GM18511 (cell line): ENCODE data around the gene FHIP1B.
"Not testable (repeated sequence)": the region's sequence is repeated elsewhere in the genome, so short reads cannot be mapped to it uniquely, and the experiment has no call there.

Experiments
- ATAC-seq: cut with Tn5 transposase; IDR thresholded peaks from one replicate; pipeline ENCODE4 v1.9.1; 2021; ENCODE audit warnings: mild to moderate bottlenecking, moderate library complexity; ENCODE audit not compliant: unreplicated experiment

The FHIP1B gene

DNA sequence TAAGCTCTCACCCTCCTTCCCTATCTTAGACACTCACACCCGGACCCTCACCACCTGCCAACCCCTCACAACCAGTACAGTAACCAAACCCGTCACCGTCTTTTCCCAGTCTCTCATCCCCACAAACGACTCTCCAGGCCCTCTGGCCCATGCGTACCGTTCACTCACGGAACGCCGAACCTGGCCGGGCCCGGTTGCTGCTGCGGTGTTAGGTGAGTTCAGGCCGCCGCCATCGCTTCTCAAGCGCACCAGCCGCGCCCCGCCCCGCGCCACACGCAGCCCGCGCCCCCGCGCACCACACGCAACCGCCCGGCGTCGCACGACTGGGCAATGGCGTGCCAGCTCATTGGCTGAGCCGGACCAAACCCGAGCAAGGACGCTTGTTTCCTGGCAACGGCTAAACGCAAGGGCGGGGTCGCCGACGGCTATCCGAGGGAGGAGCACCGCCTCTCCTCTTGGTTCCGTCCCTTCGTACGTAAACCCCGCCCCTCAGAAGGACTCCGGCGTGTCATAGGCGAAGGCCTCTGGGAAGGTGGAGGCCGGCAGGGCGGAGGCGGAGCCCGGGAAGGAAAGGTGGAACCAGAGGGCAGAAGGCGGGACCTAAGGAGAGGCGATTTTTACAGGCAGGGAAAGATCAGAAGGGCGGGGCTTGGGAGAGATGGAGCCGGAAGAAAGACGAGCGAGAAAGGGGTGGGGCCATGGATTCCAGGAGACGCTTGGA is at the start of gene FHIP1B:
Gene FHIP1B (minus strand): TSS at position 250 of the 721 bp plus-strand sequence. CDS start 10,120 bp downstream, outside the sequence.
- peak; percentile 93 for ATAC-seq

DNA sequence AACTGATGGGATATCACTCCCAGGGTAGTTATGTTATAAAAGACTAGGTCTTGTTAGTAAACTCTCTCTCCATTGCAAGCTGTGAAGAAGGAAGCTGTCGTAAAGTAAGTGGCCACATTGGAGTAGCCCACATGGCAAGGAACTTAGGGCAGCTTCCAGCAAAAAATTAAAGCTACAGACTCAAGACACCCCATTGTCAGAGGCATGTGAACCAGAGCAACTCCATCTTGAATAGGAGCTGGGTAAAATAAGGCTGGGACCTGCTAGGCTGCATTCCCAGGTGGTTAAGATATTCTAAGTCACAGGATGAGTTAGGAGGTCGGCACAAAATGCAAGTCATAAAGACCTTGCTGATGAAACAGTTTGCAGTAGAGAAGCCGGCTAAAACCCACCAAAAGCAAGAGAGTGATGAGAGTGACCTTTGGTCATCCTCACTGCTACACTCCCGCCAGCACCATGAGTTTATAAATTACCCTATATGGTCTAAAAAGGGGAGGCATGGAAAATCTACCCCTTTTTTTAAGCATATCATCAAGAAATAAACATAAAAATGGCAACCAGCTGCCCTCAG is 49.1 kb upstream of the FHIP1B start:
- ATAC-seq, result no peak

DNA sequence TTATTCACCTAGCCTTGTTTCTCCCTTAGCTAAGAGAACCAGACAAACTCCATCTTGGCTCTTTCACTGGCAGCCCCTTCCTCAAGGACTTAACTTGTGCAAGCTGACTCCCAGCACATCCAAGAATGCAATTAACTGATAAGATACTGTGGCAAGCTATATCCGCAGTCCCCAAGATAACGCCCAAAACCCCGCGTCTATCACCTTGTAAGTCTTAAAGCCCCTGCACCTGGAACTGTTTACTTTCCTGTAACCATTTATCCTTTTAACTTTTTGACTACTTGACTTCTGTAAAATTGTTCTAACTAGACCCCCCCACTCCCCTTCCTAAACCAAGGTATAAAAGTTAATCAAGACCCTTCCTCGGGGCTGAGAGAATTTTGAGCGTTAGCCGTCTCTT is 46.4 kb upstream of the FHIP1B start:
- not testable (repeated sequence) for ATAC-seq

DNA sequence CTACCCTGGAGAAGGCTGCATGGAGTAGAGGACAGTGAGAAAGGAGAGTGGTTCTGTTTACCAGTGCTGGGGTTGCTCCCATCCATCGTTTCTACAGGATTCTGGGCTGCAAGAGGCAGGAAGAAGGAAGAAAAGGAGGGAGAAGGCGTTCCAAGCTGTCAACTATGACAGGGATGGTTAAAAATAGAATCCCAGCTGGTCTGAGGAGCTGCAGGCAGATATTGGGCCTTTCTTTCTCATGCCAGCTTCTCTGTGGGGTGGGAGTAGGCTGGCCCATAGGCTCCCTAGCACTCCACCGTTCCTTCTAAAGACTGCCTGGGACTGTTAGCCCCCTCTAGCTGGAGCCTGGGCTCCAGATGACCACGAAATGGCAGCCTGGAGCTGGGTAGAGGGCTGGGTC is 38.8 kb upstream of the FHIP1B start:
- ATAC-seq, result no peak

DNA sequence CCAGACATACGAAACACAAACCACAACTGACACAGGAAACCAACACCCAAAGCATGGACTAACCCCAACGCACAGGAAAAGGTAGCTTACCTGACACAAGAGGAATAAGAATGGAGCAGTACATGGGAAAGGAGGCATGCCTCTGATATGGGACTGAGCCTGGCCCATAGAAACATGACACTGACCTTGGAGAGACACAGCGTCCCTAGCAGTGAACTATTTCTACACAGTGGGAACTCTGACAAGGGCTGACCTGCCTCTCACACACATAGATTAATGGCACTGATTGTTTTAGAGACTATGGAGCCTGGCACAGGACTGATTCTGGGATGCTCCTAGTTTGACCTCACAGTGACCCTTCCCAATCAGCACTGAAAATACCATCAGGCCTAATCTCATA is 37.2 kb upstream of the FHIP1B start:
- ATAC-seq, result no peak

DNA sequence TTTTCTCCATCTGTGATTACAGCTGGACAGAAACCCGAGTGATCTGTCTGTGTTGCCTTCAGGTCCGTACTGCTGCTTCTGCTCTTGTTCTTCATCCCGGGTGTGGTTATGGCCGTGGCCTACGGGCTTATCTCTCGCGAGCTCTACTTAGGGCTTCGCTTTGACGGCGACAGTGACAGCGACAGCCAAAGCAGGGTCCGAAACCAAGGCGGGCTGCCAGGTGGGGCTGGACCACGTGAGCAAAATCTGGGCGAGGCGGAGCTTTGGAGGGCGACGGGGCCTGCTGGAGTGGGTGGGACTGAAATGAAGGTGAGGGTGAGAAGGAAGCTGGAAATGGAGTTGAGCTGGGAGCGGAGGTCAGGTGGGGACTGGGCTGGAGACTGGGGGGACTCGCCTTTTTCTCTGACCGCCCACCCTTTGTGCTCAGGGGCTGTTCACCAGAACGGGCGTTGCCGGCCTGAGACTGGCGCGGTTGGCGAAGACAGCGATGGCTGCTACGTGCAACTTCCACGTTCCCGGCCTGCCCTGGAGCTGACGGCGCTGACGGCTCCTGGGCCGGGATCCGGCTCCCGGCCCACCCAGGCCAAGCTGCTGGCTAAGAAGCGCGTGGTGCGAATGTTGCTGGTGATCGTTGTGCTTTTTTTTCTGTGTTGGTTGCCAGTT is 36.3 kb upstream of the FHIP1B start:
- ATAC-seq, result no peak

DNA sequence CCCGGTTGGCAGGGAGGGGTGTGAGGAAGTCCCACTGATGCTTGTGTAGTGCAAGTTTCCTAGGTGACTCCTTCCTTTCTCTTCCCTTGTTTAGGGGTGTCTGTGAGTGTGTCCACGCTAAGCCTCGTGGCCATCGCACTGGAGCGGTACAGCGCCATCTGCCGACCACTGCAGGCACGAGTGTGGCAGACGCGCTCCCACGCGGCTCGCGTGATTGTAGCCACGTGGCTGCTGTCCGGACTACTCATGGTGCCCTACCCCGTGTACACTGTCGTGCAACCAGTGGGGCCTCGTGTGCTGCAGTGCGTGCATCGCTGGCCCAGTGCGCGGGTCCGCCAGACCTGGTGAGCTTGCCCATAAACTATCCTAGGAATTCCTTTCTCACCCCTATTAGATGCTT is 35.6 kb upstream of the FHIP1B start:
- ATAC-seq, result no peak

DNA sequence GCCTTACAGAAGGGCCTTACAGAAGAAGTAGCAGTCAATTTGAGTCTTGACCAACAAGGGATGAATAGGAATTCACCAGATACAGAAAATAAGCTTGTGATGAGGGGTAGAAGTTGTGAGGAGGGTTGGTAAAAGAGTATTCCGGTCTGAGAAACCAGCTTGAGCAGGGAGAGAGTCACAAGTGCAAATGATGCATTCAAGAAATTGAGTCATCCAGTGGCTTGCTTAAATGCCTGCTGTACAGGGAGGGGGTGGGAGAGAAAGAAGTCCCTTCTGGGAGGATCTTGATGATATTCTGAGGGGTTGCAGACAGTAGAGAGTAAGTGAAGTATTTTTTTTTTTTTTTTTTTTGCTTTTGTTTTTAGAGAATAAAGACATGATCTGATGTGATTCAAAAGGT is 34.4 kb upstream of the FHIP1B start:
- no peak for ATAC-seq

DNA sequence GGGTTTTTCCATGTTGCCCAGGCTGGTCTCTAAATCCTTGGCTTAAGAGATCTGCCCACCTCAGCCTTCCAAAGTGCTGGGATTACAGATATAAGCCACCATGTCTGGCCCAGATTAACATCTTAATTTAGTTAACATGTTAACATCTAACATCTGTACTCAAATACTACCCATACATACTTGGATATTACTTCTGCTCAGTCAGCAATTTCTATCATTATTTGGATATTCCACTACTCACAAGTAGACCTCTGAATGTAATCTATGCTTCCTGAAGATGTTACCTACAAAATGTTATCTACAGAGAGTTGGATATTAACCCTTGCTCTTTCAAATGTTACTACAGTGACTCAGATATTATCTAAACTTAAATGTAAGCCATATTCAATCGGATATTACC is 29.2 kb upstream of the FHIP1B start:
- no peak for ATAC-seq

DNA sequence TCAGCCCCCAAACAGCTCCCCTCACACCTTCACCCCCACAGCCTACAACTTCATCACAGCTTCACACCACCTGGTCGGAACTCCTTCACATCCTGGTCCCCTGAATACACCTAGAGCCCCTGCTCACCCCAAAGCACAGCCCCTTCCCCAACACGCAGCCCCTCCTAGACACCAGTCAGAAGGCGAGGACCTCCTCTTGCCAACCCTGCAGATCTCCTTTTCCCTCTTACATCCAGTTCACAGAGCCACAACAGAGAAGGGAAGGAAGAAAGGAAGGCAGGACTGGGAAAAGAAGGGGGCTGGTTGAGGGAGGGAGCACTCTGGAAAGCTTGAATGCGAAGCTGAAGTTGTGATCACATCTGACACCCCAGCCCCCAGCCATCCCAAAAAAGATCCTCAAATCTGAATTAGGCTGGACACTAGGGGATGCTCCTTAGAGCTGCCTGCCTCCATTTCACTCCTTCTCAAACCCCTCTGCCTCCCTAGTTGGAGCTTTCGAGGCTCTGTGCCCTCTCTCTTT is 25.8 kb upstream of the FHIP1B start:
- ATAC-seq, result no peak

DNA sequence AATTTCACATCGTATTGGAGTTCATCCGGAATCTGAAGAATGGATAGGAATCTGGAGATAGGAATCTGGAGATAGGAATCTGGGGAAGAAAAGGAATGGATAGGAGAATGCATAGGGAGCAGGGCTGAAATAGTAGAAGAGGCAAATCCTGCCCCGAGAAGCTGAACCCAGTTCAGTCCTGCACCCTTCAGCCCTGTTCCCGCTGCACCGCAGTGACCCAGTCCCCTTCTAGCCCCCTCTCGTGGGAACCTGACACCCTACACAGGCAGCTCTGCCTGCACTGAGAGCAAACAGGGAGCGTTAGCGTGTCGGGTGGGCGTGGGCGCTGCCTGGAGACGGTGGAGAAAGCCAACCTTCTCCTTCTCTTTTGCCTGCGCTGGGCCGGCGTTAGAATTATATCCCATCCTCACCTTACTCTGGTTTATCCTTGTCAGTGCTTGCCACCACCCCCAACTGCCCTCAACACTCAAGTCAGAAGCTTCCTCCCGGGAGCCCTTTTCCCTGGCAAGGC is 24.2 kb upstream of the FHIP1B start:
- ATAC-seq, result no peak

DNA sequence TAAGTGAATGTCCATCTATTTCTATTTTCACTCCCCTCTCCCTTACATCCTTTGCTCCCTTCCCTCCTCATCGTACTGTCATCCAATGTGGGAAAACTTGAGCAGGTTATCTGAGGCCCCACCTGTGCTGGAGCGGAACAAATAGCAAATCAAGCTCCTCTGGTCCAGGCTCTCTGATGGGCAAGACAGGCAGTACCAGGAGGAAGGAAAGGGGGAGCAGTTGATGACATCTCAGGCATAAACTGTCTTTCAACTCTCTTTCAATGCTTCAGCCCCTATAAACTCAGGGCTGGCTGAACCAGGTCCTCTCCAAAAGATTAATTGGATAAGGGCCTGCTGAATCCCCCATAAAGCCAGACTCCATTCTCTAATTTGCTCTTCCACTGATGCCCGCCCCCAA is 23.7 kb upstream of the FHIP1B start:
- ATAC-seq, result no peak

DNA sequence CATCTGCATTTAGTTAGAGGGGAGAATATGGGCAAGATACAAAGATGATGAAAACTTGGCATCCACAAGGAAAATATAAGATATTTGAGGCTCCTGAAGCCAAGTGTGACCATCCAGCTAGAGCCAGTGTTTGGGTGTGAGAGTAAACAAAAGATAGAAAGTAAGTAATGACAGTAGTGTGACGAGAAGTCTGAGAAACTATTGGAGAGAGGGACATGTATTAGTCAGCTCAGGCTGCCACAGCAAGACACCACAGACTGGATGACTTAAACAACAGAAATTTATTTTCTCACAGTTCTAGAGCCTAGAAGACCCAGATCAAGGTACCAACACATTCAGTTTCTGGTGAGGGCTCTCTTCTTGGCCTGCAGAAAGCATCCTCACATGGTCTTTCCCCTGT is 18.8 kb upstream of the FHIP1B start:
- no peak for ATAC-seq

DNA sequence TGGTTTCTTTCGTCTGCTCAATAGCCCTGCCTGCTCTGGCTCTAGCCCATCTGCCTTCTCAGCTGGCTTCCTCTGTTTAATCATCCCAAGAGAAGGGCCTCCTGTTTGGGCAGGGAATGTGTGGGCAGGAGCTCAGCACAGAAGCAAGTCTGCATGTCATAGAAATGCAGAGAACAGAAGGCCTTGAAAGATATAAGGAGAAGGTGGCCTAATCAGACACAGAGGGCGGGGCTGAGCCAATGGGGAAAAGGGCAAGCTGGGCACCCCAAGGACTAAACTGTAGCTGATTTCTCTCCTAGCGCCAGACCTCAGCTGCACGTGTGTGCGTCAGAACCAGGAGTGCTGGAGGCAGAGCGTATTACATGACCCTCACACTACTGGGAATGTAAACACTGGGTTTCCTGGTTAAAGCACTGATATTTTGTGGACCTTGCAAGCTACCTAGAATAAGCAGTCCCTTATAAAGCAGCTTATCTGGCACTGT is 17.6 kb upstream of the FHIP1B start:
- no peak for ATAC-seq

DNA sequence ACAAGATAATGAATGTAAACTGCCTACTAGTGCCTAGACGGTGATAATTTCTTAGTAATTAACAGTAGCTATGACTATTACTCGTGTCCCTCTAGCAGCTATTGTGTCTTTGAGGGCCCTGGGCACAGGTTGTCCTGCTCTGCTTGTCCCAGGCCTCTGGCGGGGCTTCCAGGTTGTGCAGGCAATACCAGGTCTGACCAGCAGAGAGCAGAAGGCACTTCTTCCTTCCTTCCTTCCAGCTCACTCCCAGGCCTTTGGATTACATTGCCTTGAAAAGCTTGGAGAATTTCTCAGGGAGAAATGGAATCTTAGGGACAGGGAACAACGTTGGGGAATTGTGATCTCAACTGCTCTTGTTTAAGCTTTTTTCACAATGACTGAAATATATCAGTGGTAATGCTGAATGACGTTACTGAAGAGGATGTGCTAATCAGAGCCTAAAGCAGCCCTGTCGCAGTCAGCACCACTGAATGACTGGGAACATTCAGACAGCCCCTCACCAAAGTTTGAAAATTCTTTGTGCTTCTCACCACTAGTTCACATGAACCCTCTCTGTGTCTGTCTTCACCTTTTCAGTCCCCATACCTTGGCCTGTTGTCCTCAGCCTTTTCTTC is 16.8 kb upstream of the FHIP1B start:
- peak; percentile 81 for ATAC-seq

DNA sequence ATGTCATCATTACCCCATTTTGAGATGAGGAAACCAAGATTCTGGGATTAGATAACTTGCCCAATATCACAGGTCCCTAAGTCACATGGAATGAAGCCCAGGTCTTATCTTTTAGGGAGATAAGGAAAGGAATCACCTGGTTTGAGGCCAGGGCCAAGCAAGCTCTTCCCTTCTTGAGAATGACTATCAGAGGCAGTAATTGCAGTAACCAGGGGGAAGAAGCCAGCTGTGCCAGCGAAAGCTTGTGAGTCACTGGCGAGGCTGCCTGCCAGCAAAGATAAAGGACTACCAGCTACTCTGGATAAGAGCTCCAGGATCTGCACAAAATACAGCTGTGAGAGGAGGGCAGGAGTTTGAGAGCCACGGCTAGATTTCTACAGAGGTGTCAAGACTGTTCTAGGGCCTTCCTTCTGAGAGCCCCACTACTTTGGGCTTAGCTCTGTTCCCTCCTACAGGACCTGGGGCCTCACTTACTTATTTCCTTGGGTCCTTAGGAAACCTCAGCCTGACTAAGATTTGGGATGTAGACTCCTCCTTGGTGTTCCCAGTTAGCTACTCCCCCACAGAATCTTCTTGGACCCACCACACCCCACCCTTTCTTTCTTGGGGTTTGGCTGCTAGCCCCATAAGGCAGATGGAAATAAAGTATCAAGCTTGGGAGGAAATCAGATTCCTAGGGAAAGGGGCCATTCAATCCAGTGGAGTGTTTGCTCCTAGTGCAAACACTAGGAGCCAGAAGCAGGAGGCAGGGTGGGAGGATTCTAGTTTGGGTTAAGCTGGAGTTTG is 15.5 kb upstream of the FHIP1B start:
- no peak for ATAC-seq

DNA sequence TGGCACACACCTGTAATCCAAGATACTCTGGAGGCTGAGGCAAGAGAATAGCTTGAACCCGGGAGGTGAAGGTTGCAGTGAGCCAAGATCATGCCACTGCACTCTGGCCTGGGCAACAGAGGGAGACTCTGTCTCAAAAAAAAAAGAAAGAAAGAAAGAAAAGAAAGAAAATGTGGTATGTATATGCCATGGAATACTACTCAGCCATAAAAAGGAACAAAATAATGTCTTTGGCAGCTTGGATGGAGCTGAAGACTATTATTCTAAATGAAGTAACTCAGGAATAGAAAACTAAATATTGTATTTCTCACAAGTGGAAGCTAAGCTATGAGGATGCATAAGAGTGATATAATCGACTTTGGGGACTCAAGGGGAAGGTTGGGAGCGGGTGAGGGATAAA is 14.5 kb upstream of the FHIP1B start:
- ATAC-seq, result not testable (repeated sequence)

DNA sequence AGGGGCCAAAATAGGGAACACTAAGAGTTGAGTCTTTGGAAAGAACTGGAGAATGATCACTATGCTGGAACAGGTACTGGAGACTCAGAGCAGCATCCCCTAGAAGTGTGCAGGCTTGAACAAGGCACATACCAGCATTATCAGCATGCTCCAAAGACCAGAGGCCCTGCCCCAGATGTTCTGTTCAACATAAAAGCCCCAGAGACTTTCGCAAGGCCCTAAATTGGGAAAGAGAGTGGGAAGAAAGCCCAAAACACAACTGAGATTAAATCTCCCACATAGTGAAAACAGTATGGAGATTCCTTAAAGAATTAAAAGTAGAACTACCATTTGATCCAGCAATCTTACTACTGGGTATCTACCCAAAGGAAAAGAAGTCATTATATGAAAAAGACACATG is 13.8 kb upstream of the FHIP1B start:
- ATAC-seq, result no peak

DNA sequence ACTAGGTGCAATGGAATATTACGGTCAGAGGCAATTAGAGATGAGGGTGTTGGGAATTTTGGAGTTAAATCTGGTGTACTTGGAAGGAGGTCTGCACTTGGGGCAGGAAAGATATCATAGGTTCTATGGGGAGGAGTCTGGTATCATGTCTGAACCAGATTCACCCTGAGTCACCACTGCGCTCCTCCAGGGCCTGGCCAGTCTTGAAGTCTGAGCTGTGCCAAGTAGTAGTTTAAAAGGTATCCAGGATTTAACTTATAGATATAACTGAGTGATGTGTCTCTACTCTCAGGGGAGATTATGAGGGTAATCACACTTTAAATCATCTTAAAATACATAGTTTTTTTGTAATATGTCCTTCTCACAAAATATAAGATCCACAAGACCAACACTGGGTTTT is 11.1 kb upstream of the FHIP1B start:
- ATAC-seq, result no peak

DNA sequence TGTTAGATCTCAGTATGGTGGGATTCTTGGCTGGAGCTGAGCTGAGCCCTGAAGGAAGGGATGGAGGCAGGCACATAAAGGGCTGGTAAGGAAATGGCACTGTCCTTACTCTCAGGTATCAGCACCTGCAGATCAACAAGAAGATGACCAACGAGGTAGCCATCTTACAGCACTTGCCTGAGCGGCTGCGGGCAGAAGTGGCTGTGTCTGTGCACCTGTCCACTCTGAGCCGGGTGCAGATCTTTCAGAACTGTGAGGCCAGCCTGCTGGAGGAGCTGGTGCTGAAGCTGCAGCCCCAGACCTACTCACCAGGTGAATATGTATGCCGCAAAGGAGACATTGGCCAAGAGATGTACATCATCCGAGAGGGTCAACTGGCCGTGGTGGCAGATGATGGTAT is 6.9 kb upstream of the FHIP1B start:
- no peak for ATAC-seq

DNA sequence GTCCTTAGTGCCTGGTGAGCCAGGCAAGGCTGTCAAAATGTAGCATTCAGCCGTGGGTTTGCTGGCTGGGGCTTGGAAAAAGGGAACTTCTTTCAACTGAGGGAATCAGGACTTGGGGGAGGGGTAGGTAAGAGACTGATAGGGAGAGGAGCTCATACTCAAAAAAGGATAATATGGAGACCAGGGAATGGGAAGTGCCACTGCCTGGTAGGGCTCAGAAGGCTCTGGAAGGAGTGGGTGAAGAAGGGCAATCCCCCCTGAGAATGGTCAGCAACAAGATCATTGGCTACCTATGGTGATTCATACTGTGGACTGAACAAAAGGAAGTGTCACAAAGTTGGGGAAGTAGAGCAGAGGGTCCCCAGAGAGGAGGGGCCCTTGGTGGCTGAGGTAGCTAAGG is 6.3 kb upstream of the FHIP1B start:
- no peak for ATAC-seq
